Upper lobe of left lung (tissue), 4 donors: ENCODE data around the gene CCDC177.

Experiments used
- CTCF ChIP-seq, 6 experiments: fragments of 450-650 bp in 4 of 6; fragments of 200-600 bp in 2 of 6; sonication (generic) in 2 of 6; IDR thresholded peaks; one replicate each; pipeline ENCODE4 v1.5.1; 2016 to 2019; ENCODE audit warnings: antibody characterized with exemption in 6 of 6
- EP300 ChIP-seq, 4 donors: sonication (generic); formaldehyde crosslinking; IDR thresholded peaks; one replicate each; pipeline ENCODE4 v1.5.1; 2017; ENCODE audit warnings: antibody characterized with exemption in 4 of 4, control low read depth in 2 of 4

- TF ChIP-seq EP300 (IDR thresholded peaks at IDR 0.05) (no peak), CTCF (IDR thresholded peaks at IDR 0.05) (no peak)
Observed at GRCh38 chr14:69559581-69560011, 15.1 kb downstream of the CCDC177 start.
